DND-41 (cell line): ENCODE data around the gene SLX4IP.

Experiments used
- ATAC-seq: fragments of 200-7000 bp; cut with Tn5 transposase; 3 replicates; pipeline ENCODE4 v1.9.1; 2021; ENCODE audit warnings: low read depth; ENCODE audit not compliant: insufficient read depth
- DNase-seq: peaks from one replicate; pipeline ENCODE4 v3.0.0-alpha.2; 2020
- H2AFZ ChIP-seq: 2 replicates; pipeline ENCODE4 v1.6.0; 2012; ENCODE audit warnings: low read depth, low read length
- H3K27ac ChIP-seq: 2 replicates; pipeline ENCODE4 v1.5.1; 2012; ENCODE audit warnings: low read length, inconsistent platforms
- H3K27me3 ChIP-seq: fragments of 200-600 bp; sonication (generic); 2 replicates; pipeline ENCODE4 v1.6.0; 2012; ENCODE audit warnings: low read length, mild to moderate bottlenecking, inconsistent platforms; ENCODE audit not compliant: insufficient read depth, poor library complexity
- H3K36me3 ChIP-seq: 2 replicates; pipeline ENCODE4 v1.5.1; 2012; ENCODE audit warnings: low read length, inconsistent platforms; ENCODE audit not compliant: insufficient read depth
- H3K4me1 ChIP-seq: 2 replicates; pipeline ENCODE4 v1.5.1; 2012; ENCODE audit warnings: mild to moderate bottlenecking, low read length; ENCODE audit not compliant: insufficient read depth
- H3K4me2 ChIP-seq: 2 replicates; pipeline ENCODE4 v1.6.0; 2012; ENCODE audit warnings: mild to moderate bottlenecking, moderate library complexity, low read length, inconsistent platforms; ENCODE audit not compliant: insufficient read depth
- H3K4me3 ChIP-seq, 2 experiments: fragments of 200-600 bp in 1 of 2; shearing (Covaris generic) in 1 of 2; 2 replicates each; pipeline ENCODE4 v1.5.1; 2012 to 2016; ENCODE audit warnings: inconsistent platforms in 2 of 2, low read length in 2 of 2, mild to moderate bottlenecking in 2 of 2, low read depth in 1 of 2, moderate library complexity in 1 of 2
- H3K79me2 ChIP-seq: 2 replicates; pipeline ENCODE4 v1.6.0; 2012; ENCODE audit warnings: low read length, inconsistent platforms; ENCODE audit not compliant: insufficient read depth
- H3K9ac ChIP-seq: 2 replicates; pipeline ENCODE4 v1.6.0; 2012; ENCODE audit warnings: low read depth, mild to moderate bottlenecking, inconsistent platforms, low read length, moderate library complexity
- H3K9me3 ChIP-seq: 2 replicates; pipeline ENCODE4 v1.5.1; 2012; ENCODE audit warnings: low read length, moderate library complexity, mild to moderate bottlenecking, inconsistent platforms; ENCODE audit not compliant: insufficient read depth, severe bottlenecking
- H4K20me1 ChIP-seq: 2 replicates; pipeline ENCODE4 v1.6.0; 2012; ENCODE audit warnings: low read length; ENCODE audit not compliant: insufficient read depth
- EZH2 ChIP-seq: IDR thresholded peaks from 3 replicates; pipeline ENCODE4 v1.6.1; 2012; ENCODE audit warnings: borderline replicate concordance, low read depth, mild to moderate bottlenecking, moderate library complexity, low read length, inconsistent platforms; ENCODE audit not compliant: severe bottlenecking
- TF ChIP-seq, protein P1 (sequence below): IDR thresholded peaks from 2 replicates; pipeline ENCODE4 v1.5.1; 2012; ENCODE audit warnings: borderline replicate concordance, low read length, moderate library complexity, mild to moderate bottlenecking; ENCODE audit not compliant: poor library complexity, severe bottlenecking; ENCODE audit errors: extremely low read depth

The SLX4IP gene

DNA sequence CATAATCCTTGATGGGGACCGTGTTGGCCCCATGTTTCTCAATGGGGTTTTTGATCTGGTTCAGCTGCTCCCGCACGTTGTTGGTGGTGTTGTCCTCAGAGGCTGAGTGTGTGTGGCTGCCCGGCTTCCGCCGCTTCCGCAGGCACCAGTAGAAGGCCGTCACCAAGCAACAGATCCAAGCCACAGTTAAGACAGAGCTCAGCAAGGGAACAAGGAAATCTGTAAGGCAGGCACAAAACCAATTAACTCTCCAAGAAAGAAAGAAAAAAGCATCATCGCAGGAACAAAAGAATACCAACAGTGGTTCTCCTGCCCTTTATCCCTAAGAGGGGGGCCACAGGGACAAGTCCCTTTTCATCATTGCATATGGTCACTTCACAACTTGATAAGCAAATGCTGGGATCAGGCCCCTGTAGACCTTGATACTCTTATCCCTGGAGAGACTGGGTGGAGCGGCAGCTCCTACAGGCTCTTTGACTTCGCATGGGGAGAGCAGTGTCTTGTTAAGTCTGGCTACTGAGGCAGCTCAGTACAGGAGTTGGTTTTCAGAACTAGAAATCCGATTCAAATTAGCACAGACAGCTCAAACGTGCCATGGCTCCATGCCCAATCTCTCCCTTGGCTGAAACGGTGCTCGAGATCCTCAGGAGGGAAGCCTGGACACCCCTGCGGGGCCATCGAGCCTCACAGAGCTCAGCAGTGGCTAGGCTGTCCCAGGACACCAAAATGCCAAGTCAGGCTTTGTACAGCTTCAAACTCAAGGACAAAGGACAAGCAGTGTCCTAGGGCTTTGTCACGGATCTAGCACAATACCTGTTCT, 204.8 kb downstream of the SLX4IP start:
- Histone ChIP-seq H3K27ac (no peak overlapping the region), H4K20me1 (no peaks in the 10 kb centered on the region), H3K36me3 (no peaks in the 10 kb centered on the region), H3K9me3 (no peaks in the 10 kb centered on the region), H3K27me3 (no peaks in the 10 kb centered on the region), H3K79me2 (no peaks in the 10 kb centered on the region), H3K9ac (no peak overlapping the region), H3K4me3 (no peak overlapping the region), H3K4me2 (no peak overlapping the region), H2AFZ (no peak overlapping the region), H3K4me1 (no peaks in the 10 kb centered on the region)
- ATAC-seq: no peak
- TF ChIP-seq, protein P1, sequence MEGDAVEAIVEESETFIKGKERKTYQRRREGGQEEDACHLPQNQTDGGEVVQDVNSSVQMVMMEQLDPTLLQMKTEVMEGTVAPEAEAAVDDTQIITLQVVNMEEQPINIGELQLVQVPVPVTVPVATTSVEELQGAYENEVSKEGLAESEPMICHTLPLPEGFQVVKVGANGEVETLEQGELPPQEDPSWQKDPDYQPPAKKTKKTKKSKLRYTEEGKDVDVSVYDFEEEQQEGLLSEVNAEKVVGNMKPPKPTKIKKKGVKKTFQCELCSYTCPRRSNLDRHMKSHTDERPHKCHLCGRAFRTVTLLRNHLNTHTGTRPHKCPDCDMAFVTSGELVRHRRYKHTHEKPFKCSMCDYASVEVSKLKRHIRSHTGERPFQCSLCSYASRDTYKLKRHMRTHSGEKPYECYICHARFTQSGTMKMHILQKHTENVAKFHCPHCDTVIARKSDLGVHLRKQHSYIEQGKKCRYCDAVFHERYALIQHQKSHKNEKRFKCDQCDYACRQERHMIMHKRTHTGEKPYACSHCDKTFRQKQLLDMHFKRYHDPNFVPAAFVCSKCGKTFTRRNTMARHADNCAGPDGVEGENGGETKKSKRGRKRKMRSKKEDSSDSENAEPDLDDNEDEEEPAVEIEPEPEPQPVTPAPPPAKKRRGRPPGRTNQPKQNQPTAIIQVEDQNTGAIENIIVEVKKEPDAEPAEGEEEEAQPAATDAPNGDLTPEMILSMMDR: no peak
- no peak for TF ChIP-seq EZH2
- no peak for DNase-seq

DNA sequence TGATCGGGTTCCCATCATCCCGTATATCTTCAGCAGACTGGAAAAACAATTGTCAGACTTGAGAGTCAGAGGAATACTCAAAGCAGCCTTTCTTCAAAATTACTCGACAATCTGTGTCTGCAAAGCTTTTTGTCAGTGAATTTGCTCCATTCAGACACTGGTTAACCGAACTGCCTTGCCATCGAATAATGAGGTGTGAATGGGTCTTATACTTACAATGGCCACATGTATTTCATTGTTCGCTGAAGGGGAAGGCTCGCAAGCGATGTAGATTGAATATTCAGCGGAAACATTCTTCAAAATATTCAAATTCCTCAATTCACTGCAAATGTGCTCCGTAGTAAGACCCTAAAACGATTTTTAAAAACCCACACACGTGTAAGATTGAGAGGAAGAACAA, 205.8 kb downstream of the SLX4IP start:
- H3K9ac ChIP-seq: no peak overlapping the region
- H4K20me1 ChIP-seq: no peaks in the 10 kb centered on the region
- H3K27ac ChIP-seq: no peak overlapping the region
- H3K9me3 ChIP-seq: no peaks in the 10 kb centered on the region
- ATAC-seq (no peak), DNase-seq (no peak)
- no peak overlapping the region for H3K4me3 ChIP-seq
- H3K27me3 ChIP-seq: no peaks in the 10 kb centered on the region
- TF ChIP-seq EZH2: no peak
- TF ChIP-seq, protein P1: no peak
- no peaks in the 10 kb centered on the region for H3K79me2 ChIP-seq
- H3K4me1 ChIP-seq: no peaks in the 10 kb centered on the region
- no peak overlapping the region for H3K4me2 ChIP-seq
- H2AFZ ChIP-seq: no peak overlapping the region
- no peaks in the 10 kb centered on the region for H3K36me3 ChIP-seq

DNA sequence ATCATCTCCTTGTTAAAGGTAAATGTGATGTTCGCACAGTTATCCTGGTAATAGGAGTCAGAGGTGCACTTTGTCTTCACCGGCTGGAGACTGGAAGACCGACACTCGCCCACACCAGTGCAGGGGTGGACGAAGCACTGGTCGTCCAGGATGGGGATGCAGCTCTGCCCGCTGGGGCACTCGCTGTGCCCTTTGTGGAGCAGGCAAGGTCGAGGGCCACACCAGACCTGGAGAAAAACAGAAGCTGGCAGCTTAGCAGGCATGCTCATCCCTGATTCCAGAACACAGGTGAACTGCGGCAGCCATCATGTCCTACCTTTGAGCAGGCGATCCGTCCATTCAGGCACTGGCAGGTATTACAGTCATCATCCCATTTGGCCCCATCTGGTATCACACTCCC, 206.4 kb downstream of the SLX4IP start:
- H2AFZ ChIP-seq: no peak overlapping the region
- H3K9ac ChIP-seq: no peak overlapping the region
- H3K27me3 ChIP-seq: no peaks in the 10 kb centered on the region
- H3K79me2 ChIP-seq: no peaks in the 10 kb centered on the region
- TF ChIP-seq EZH2: no peak
- TF ChIP-seq, protein P1: no peak
- H3K27ac ChIP-seq: no peak overlapping the region
- no peaks in the 10 kb centered on the region for H3K9me3 ChIP-seq
- DNase-seq: no peak
- H3K4me3 ChIP-seq: no peak overlapping the region
- no peaks in the 10 kb centered on the region for H4K20me1 ChIP-seq
- no peak for ATAC-seq
- H3K4me2 ChIP-seq: no peak overlapping the region
- no peaks in the 10 kb centered on the region for H3K4me1 ChIP-seq
- no peaks in the 10 kb centered on the region for H3K36me3 ChIP-seq
